Natural killer cell (primary cell): ENCODE measurements around the gene GRIK1. TPM values are rescaled to one million over a fixed set of nuclear protein-coding genes. Genes with fewer than 3 reads are reported as not detected.

Source experiments
- ATAC-seq, 3 donors: fragments of 150-1000 bp in 2 of 3; fragments of 200-7000 bp in 1 of 3; cut with Tn5 transposase; 1 replicate in 1 of 3; 2 replicates in 2 of 3; pipeline ENCODE4 v1.10.0; 2021; ENCODE audit warnings: mild to moderate bottlenecking in 2 of 3, moderate library complexity in 2 of 3
- DNase-seq, 2 donors: peaks; one replicate each; pipeline versions ENCODE4 v3.0.0 to v3.0.0-alpha.2; 2013 to 2021; ENCODE audit warnings: mixed read lengths in 1 of 2
- H3K27ac ChIP-seq: one replicate; pipeline ENCODE4 v1.5.1; 2013; ENCODE audit warnings: mild to moderate bottlenecking, low read length
- H3K27me3 ChIP-seq: one replicate; pipeline ENCODE4 v1.6.1; 2013; ENCODE audit warnings: low read length; ENCODE audit not compliant: control insufficient read depth, insufficient read depth
- H3K36me3 ChIP-seq: one replicate; pipeline ENCODE4 v1.6.1; 2013; ENCODE audit warnings: low read length; ENCODE audit not compliant: control insufficient read depth, insufficient read depth
- H3K4me1 ChIP-seq: one replicate; pipeline ENCODE4 v1.6.1; 2013; ENCODE audit warnings: low read length; ENCODE audit not compliant: control insufficient read depth, insufficient read depth
- H3K4me3 ChIP-seq: one replicate; pipeline ENCODE4 v1.5.1; 2013; ENCODE audit warnings: low read length
- H3K9me3 ChIP-seq: one replicate; pipeline ENCODE4 v1.6.1; 2013; ENCODE audit warnings: low read length; ENCODE audit not compliant: control insufficient read depth, insufficient read depth
- H3K27ac Mint-ChIP-seq, 2 donors: one replicate each; pipeline ENCODE4 v1.8.0; 2022; ENCODE audit warnings: mild to moderate bottlenecking in 2 of 2, mixed read lengths in 2 of 2, moderate library complexity in 1 of 2
- H3K27me3 Mint-ChIP-seq, 2 donors: one replicate each; pipeline ENCODE4 v1.8.0; 2022; ENCODE audit warnings: low read depth in 2 of 2, mixed read lengths in 2 of 2
- H3K36me3 Mint-ChIP-seq: one replicate; pipeline ENCODE4 v1.8.0; 2022; ENCODE audit warnings: mixed read lengths
- H3K4me1 Mint-ChIP-seq, 2 donors: one replicate each; pipeline ENCODE4 v1.8.0; 2022; ENCODE audit warnings: mixed read lengths in 2 of 2
- H3K4me3 Mint-ChIP-seq: one replicate; pipeline ENCODE4 v1.8.0; 2022; ENCODE audit warnings: mild to moderate bottlenecking, moderate library complexity, mixed read lengths
- H3K9me3 Mint-ChIP-seq, 2 donors: one replicate each; pipeline ENCODE4 v1.8.0; 2022; ENCODE audit warnings: mixed read lengths in 2 of 2
- CTCF ChIP-seq: fragments of 200-600 bp; IDR thresholded peaks from one replicate; pipeline ENCODE4 v1.8.0; 2022; ENCODE audit warnings: antibody characterized with exemption
- WGBS: methylation state at CpG from one replicate; pipeline ENCODE4 v1.1.7; 2013; ENCODE audit warnings: missing lambda C conversion rate; ENCODE audit not compliant: insufficient coverage; 5-methylcytosine and 5-hydroxymethylcytosine counted together
- intact Hi-C: fragments of 100-400 bp; cut with micrococcal nuclease; formaldehyde crosslinking; loops from one replicate; pipeline ENCODE4 v1.14.2; 2022
- total RNA-seq, 4 donors: library from RNA; stranded (reverse); fragments of 120-200 nt in 1 of 4; gene quantifications; one replicate each; pipeline versions ENCODE4 v1.2.3 to v1.2.4, GENCODE V29; 2013 to 2022

GRIK1 gene
- total RNA-seq, 3 donors from 2014 or later (not counting 1 experiment from before 2014, with no cell fraction given): not detected

GRCh38 chr21:29637134-29637533, 302.7 kb downstream of the GRIK1 start:
- Histone ChIP-seq H3K36me3 (no peaks in the 10 kb centered on the region), H3K4me3 (no peak overlapping the region), H3K9me3 (peaks cover 3% of the 10 kb centered on the region), H3K4me1 (no peaks in the 10 kb centered on the region), H3K27me3 (no peaks in the 10 kb centered on the region), H3K27ac (no peak overlapping the region)
- intact Hi-C loops: no loop called here
- Mint-ChIP-seq H3K4me1 (no peaks in the 10 kb centered on the region), H3K36me3 (no peaks in the 10 kb centered on the region), H3K9me3 (no peaks in the 10 kb centered on the region), H3K27ac (no peak overlapping the region), H3K4me3 (no peak overlapping the region), H3K27me3 (no peaks in the 10 kb centered on the region)
- WGBS: 94% methylated on average over 4 of the region's 4 CpGs
- TF ChIP-seq CTCF: no peak
- ATAC-seq (no peak), DNase-seq (no peak)

GRCh38 chr21:29634418-29634817, 305.4 kb downstream of the GRIK1 start:
- intact Hi-C loops: no loop called here

GRCh38 chr21:29633756-29634155, 306.0 kb downstream of the GRIK1 start:
- peaks cover 3% of the 10 kb centered on the region for H3K9me3 ChIP-seq
- DNase-seq (no peak), ATAC-seq (no peak)
- H3K27ac Mint-ChIP-seq: no peak overlapping the region
- H3K4me1 Mint-ChIP-seq: no peaks in the 10 kb centered on the region
- peaks cover 3% of the 10 kb centered on the region in 2 donors for H3K9me3 Mint-ChIP-seq
- no peak overlapping the region for H3K4me3 ChIP-seq
- H3K27me3 ChIP-seq: no peaks in the 10 kb centered on the region
- no CpG with 5 or more reads among the region's 2 CpGs for WGBS
- H3K4me1 ChIP-seq: no peaks in the 10 kb centered on the region
- TF ChIP-seq CTCF: no peak
- no peaks in the 10 kb centered on the region for H3K27me3 Mint-ChIP-seq
- H3K36me3 ChIP-seq: no peaks in the 10 kb centered on the region
- no peak overlapping the region for H3K4me3 Mint-ChIP-seq
- H3K36me3 Mint-ChIP-seq: no peaks in the 10 kb centered on the region
- intact Hi-C loops: no loop called here
- no peak overlapping the region for H3K27ac ChIP-seq

More at GRCh38 chr21:29634418-29634817, 305.4 kb downstream of the GRIK1 start:
- WGBS: 90% methylated on average over 4 of the region's 4 CpGs
- H3K27me3 ChIP-seq: no peaks in the 10 kb centered on the region
- Mint-ChIP-seq H3K27ac (no peak overlapping the region), H3K4me3 (no peak overlapping the region), H3K9me3 (peaks cover 0 to 3% of the 10 kb centered on the region in 2 donors), H3K27me3 (no peaks in the 10 kb centered on the region), H3K36me3 (no peaks in the 10 kb centered on the region), H3K4me1 (no peaks in the 10 kb centered on the region)
- no peak overlapping the region for H3K4me3 ChIP-seq
- H3K27ac ChIP-seq: no peak overlapping the region
- DNase-seq (no peak), ATAC-seq (no peak)
- no peak for TF ChIP-seq CTCF
- H3K9me3 ChIP-seq: peaks cover 3% of the 10 kb centered on the region
- H3K4me1 ChIP-seq: no peaks in the 10 kb centered on the region
- H3K36me3 ChIP-seq: no peaks in the 10 kb centered on the region

GRCh38 chr21:29630441-29630840, 309.4 kb downstream of the GRIK1 start:
- Histone ChIP-seq H3K4me3 (no peak overlapping the region), H3K27me3 (no peaks in the 10 kb centered on the region), H3K9me3 (no peaks in the 10 kb centered on the region), H3K36me3 (no peaks in the 10 kb centered on the region), H3K4me1 (no peaks in the 10 kb centered on the region), H3K27ac (no peak overlapping the region)
- H3K27me3 Mint-ChIP-seq: no peaks in the 10 kb centered on the region
- TF ChIP-seq CTCF: no peak
- H3K4me3 Mint-ChIP-seq: no peak overlapping the region
- H3K9me3 Mint-ChIP-seq: peaks cover 3 to 5% of the 10 kb centered on the region in 2 donors
- no peaks in the 10 kb centered on the region for H3K36me3 Mint-ChIP-seq
- ATAC-seq (no peak), DNase-seq (no peak)
- H3K27ac Mint-ChIP-seq: no peak overlapping the region
- WGBS: 83% methylated on average over 3 of the region's 3 CpGs
- H3K4me1 Mint-ChIP-seq: no peaks in the 10 kb centered on the region
- intact Hi-C loops: no loop called here
